IPS-NIHi7 (cell line): ENCODE results near the gene NR4A2.
"Not testable (repeated sequence)": the region's sequence is repeated elsewhere in the genome, so short reads cannot be mapped to it uniquely, and the experiment has no call there.

Source experiments
- DNase-seq: peaks from one replicate; pipeline ENCODE4 v3.0.0; 2012; ENCODE audit warnings: mixed read lengths; ENCODE audit errors: extremely low spot score

The NR4A2 gene

GRCh38 chr2:156321243-156321904 is 11.1 kb downstream of the NR4A2 start:
- no peak for DNase-seq

DNA sequence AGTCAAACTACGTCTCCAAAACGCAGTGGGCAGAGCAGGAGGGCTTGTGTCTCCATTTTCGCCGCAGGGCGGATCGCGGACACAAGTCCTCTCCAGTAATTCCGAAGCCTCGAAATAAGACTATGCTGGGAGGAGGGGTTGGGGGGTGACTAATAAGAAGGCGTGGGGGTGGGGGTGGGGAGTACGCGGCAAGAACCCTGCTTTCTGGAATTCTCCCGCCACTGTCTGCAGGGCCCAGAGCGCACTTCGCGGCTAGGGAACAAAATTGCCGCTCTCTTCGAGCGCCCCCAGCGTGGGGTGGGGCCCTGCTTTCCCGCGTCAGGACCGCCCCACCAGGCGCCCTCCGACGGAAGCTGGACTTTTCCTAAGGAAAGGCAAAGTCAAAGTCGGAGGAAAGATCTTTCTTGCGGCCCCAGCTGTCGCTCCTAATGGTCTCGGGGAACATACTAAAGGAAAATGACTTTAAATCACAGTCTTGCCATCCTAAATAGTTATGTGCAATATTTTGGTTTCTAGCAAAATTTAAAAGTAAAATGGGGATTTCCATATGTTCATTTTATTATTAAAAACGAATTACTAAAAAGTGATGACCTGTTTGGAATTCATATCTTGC is 11.9 kb downstream of the NR4A2 start:
- DNase-seq, result no peak

DNA sequence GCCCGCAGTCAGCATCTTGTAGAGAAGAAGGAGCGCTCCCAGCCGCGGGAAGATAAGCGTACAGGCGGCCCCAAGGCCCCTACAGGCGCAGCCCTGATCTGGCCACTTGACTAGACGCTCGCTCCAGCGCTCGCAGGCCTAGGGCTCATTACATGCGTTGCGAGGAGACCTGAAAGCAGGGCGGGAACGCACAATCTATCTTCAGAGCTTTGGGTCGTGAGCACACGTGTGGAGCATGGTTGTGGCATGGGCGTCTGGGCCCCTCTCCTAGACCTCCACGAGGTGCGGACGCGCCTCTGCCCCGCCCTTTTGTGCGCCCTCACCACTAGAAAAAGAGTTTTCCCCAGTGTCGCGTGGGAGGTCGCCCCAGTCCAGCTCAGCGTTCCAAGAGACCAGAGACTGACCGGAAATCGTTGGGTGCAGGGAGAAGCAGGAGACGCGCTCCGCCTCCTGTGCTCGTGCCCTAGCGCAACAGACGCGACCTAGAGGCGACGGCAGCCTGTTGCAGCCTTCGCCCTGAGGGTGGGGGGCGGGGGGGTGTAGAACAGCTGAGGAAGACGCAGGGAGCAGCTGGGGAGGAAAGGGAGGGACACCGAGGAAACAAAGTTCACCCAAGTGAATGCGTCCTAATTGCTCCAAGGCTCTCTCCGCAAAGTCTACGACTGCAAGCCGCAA is 12.6 kb downstream of the NR4A2 start:
- peak; percentile 62 for DNase-seq

GRCh38 chr2:156317631-156318030 is 14.9 kb downstream of the NR4A2 start:
- DNase-seq, result no peak

DNA sequence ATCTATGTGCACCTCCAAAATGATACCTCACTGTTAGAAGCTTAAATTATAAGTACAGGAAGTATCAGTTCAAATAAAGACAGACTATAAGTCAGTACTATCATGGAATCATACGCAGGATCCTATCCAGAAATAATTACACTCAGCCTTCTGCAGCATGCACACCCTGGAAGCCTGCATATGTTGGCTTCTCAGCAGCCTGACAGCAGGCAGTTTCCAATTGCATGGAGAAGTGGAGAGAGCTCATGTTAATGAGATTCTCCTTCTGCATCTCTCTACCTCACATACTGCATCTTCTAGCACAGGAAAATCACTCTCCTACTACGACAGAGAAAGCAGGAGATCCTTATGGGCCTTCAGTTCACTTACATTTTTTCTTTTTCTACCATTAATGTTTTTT is 20.5 kb downstream of the NR4A2 start:
- DNase-seq, result no peak

GRCh38 chr2:156310773-156311172 is 21.7 kb downstream of the NR4A2 start:
- DNase-seq, result no peak

GRCh38 chr2:156309917-156310316 is 22.6 kb downstream of the NR4A2 start:
- no peak for DNase-seq

DNA sequence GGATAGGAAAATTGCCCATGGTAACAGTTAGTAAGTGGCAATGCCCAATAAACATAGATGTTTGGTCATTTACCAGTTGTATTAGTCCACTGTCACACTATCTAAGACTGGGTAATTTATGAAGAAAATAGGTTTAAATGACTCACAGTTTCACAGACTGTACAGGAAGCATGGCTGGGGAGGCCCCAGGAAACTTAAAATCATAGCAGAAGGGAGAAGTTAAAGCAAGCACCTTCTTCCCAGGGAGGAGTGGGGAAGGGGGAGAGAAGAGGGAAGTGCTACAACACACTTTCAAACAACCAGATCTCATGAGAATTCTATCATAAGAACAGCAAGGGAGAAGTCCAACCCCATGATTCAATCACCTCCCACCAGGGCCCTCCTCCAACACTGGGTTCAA is 23.4 kb downstream of the NR4A2 start:
- DNase-seq, result no peak

- DNase-seq, result no peak
These were observed 25.7 kb downstream of the NR4A2 start for GRCh38 chr2:156306821-156307220.

DNA sequence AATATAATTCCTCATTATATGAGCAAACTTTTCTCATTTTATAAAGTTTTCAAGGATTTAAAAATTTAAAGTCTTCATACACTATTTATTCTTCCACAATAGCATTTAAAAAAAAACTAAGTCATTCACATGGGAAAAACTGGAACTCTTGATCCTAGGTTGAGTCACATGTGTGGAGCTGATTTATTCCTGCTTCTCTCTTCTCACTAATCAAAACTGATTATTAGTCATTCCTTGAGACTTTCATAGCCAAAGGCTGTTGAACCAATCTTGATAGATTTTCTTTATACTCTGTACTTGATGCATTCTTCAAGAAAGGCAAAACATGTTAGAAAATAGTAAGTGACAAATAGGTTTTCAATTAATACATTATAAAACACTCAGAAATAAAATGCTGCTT is 27.4 kb downstream of the NR4A2 start:
- no peak for DNase-seq

GRCh38 chr2:156300337-156300736 is 32.2 kb downstream of the NR4A2 start:
- no peak for DNase-seq

GRCh38 chr2:156294945-156295580 is 37.5 kb downstream of the NR4A2 start:
- DNase-seq, result no peak

DNA sequence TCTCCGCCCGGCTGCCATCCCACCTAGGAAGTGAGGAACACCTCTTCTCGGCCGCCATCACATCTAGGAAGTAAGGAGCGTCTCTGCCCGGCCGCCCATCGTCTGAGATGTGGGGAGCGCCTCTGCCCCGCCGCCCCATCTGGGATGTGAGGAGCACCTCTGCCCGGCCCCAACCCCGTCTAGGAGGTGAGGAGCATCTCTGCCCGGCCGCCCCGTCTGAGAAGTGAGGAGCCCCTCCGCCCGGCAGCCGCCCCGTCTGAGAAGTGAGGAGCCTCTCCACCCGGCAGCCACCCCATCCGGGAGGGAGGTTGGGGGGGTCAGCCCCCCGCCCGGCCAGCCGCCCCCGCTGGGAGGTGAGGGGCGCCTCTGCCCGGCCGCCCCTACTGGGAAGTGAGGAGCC is 39.1 kb downstream of the NR4A2 start:
- not testable (repeated sequence) for DNase-seq

DNA sequence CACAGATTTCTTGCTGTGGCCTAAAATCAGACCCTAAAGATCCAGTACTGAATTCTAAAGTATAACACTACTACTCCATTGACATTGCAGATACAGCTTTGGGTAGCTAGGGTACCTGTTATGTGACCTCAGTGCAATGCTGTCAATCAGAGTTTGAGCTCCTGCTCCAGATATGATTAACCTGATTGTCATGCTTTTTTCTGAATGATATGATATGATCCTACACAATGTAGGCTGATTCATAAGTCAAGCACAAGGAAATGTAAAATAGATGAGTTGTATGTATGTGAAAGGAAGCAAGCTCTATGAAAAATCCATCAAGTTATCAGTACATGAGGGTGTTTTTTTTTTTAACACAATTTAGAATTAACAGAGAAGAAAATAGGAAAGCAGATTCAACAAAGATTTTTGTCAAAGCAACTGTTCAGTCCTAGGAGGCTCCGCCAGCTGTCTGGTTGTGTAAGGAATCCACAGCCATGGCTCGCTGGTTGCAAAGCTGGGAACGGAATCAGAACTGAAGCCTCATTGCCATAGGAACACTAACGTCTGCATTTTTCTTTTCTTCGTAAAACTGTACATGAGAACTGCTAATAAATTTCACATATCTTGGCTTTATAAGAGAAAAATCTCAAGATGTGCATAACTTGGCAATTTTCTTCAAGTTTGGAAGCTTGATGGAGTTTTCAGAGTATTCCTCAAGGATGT is 52.9 kb downstream of the NR4A2 start:
- DNase-seq, result no peak
